ENCODE data around the gene RNF114.
"Not testable (repeated sequence)": the region's sequence is repeated elsewhere in the genome, so short reads cannot be mapped to it uniquely, and the experiment has no call there.

RNF114 gene, protein sequence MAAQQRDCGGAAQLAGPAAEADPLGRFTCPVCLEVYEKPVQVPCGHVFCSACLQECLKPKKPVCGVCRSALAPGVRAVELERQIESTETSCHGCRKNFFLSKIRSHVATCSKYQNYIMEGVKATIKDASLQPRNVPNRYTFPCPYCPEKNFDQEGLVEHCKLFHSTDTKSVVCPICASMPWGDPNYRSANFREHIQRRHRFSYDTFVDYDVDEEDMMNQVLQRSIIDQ

DNA sequence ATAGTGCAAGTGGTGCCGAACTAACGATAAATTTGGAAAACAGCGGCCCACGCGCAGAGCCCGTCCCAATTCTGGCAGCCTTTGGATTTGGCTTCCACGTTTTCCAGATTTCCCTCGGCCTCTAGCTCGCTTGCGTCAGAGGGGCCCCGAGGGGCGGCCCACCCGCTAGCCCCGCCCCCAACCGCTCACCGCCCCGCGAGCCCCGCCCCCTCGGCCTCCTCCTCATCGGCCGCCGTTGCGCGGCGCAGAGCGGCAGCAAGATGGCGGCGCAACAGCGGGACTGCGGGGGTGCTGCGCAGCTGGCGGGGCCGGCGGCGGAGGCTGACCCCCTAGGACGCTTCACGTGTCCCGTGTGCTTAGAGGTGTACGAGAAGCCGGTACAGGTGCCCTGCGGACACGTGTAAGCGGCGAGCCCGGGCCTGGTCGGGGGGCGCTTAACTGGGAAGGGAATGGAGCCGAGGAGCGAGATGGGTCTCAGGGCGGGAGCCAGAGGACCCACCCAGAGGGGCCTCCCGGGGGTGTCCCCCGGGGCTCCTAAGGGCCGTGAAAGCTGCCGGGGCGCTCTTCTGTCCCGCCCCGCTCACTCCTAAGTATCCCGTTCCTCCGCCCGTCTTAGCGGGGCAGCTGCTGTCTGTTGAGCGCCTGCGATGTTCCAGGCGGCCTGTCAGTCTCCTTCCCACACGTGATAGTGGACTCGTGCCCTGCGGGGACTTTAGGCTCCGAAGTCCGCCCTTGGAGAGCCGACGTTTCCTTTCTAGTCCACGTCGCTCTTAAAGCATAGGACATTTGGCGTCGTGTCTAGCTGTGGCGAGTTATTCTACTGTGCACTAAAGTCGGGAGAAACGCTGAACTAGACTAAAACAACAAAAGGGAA lies at the start of gene RNF114:
Gene RNF114 (plus strand): TSS at position 245 of the 874 bp plus-strand sequence. CDS start 16 bp downstream, at position 261.
- DNase-seq: peak; percentile 91

DNA sequence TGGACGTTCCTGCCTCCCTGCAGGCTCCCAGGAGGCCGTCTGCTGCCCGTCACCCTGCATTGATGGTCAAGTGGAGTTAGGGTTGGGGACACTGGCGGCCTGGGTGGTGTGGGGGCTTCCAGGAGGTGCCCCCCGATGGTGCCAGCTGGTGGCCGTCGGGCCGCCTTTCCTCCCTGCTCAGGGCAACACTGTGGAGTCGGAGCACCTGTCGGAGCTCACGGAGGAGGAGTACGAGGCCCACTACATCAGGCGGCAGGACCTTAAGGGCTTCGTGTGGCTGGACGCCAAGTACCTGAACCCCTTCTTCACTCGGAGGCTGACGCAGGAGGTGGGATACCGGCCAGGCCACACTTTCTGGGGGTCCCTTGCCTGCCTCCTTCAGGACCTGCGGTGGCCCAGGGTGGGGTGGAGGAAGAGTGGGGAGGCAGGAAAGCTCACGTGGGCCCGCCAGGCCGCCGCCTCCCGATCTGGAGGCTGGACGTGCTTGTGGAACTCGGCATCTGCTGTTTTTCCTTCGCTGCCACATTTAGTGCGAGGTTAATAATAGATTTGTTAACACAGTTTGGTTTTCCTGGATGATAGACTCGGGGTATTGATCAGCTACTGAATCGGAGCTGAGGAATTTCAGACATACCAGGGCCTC lies 49.5 kb upstream of the RNF114 start:
- DNase-seq: no peak

DNA sequence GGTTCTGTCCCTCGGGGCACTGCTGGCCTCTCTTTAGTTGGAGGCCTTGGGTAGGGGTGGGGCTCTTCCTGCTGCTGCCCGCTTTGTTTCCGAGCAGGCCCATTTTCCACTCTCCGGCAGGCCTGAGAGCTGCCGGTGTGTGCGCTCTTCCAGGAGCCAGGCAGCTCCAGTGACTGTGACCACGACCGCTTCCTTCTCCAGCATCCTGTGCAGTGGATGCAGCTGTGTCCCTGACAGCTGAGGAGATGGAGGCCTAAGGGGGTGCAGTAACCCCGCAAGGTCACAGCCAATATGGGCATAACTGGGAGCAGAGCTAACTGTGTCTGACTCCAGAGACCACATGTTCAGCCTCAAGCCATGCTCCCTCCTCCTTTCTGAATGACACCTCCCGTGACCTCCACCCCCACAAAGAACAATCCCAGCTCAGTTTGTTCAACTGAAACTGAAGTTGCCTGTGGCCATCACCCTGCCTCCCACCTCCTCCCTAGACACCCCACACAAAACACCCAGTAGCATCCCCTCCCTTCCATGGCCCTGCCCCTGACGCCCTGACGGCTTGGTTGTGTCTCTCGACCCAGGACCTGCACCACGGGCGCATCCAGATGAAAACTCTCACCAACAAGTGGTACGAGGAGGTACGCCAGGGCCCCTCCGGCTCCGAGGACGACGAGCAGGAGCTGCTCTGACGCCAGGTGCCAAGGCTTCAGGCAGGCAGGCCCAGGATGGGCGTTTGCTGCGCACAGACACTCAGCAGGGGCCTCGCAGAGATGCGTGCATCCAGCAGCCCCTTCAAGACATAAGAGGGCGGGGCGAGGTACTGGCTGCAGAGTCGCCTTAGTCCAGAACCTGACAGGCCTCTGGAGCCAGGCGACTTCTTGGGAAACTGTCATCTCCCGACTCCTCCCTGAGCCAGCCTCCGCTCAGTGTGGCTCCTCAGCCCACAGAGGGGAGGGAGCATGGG lies 48.7 kb upstream of the RNF114 start:
- no peak for DNase-seq

DNA sequence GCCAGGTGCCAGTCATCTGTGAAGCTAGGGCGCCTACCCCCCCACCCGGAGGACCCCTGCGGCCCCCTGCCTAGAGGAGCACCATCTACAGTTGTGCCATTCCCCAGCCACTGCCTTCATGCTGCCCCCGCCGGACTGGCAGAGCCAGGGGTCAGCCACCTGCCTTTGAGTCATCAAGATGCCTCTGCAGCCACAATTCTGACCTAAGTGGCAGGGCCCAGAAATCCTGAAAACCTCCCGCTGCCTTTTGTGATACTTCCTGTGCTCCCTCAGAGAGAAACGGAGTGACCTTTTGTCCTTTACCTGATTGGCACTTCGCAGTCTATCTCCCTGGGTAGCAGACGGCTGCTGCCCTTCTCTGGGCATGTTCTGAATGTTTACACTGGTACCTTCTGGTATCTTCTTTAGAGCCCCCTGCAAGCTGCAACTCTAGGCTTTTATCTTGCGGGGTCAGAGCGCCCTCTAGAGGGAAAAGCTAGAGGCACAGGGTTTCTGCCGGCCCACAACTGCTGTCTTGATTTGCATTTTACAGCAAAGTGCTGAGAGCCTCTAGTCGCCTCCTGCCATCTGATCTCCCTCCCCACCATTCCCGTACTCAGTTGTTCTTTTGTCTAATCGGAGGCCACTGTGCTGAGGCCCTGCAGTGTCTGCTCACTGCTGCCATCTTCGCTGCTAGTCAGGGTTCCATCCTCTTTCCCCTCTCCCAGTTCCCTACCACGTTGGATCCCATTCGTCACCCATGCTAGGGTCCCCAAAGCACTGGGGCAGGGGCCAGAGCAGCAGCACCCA lies 47.8 kb upstream of the RNF114 start:
- no peak for DNase-seq

DNA sequence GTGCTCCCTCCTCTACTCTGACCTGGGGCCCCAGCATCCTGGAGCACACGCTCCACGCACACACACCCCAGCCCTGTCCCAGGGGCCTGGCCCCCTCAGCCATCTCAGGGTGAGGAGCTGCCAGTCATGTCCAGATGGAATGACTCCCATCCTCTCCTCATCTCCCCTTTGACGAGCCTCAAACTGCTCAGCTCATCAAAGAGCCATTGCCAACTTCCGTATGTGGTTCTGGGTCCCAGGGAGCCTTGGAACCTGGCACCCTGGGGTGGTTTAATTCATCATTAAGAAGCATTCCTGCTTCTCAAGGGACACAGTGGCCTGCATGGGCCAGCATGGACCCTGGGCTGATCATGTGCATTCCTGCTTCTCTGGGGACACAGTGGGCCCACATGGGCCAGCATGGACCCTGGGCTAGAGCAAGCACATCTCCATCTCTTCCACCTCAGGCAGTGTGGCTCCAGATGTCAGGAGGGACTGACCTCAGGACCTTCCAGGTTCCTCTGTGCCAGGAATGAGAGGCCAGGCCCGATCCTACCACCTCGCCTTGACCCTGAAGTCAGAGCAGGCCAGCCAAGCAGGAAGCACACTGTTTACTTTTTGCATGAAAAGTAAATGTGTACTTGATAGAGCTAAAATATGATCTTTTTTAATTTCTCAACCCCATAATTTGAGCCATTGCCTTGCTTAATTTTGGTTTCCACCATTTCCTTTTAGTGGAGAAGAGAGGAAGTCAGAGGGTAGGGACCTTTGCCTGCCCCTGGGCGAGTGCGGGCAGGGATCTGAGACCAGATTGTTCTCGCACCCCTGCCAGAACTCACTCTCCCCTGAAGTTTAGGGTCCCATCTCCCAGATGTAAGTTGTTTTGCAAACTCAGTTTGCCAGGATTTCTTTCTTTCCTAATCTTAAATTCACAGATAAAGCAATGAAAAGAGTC lies 46.9 kb upstream of the RNF114 start:
- DNase-seq: no peak

DNA sequence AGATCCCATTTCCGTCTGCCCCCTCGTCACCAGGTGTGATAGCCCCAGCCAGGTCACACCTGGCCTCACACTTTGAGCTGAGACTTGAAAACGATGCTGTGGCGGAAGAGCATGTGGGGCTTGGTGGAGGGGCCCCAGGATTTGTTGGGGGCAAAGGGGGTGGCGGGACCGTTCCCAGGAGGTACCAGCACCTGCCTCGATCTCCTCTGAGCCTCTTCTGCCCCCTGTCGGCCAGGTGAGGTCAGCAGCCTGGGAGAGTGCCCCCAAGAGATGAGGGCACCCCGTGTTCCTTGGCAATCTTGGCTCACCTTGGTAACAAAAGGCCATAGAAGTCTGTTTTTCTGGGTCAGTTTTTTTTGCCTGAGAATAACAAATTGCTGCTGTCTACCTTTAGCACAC lies 46.3 kb upstream of the RNF114 start:
- no peak for DNase-seq

DNA sequence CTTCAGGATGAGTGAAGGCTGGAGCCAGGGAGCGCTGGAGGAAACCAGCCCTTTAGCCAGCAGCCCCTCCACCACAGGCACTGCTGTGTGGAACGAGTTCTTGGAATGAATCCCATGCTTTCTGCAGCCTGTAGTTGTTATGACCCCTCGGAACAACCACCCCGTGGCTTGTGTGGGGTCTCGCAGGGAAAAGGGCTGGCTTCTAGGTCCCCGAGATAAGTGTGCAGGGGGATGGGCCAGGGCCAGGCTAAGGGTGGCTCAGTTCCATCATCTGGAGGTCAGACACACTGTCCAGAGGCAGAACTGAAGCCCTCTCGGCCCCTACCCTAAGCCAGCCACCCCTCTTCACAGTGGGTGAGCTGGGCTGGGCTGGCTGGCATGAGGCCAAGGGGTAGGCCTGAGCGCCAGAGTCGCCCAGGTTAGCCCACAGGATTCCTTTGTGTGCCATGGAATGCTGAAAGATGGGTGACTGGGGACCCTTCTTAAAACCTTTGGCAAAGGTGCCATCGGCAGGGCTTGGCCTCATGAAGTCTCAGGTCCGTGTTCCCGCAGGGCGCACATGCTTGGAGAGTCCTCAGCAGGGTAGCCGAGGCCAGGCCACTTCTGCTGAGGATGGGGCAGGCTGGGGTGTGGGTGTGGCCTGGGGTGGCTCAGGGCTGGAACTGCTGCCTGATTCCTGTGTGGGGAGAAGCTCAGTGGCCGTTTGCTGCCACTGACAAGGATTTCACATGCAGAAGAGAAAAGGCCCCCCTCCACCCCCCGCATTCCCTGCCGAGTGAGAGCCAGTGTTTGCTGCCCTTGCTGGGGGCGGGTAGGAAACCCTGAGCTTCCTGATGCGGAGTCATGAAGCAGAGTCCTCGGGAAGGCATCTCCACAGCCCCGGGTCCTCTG lies 45.5 kb upstream of the RNF114 start:
- no peak for DNase-seq

DNA sequence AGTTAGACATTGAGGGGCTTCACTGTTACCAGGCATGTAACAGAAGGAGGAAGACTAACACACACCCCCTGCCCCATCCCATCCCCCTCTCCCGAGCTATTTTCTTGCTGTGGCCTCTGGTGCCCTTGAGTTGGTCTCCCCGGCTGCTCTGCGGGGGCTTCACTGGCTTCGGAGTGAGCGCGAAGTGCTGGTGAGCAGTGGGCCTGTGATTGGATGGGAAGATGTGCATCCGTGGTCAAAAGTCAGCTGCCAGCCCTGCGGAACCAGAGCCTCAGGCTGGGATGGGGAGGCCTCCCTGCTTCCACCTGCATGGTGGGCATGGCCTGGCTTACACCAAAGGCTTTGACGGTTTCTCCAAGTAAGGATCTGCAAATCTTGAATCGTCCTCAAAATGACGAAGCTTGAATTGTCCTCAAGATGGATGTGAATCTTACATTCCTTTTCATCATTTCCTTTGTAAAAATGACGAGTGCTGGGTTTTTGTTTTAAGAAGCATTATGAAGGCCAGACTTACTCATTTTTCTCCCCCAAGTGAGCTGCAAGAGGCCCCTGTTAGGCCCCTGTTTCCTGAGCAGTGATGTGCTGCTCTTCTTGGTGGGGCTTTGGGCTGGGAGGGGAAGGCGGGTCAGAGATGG lies 44.6 kb upstream of the RNF114 start:
- no peak for DNase-seq

DNA sequence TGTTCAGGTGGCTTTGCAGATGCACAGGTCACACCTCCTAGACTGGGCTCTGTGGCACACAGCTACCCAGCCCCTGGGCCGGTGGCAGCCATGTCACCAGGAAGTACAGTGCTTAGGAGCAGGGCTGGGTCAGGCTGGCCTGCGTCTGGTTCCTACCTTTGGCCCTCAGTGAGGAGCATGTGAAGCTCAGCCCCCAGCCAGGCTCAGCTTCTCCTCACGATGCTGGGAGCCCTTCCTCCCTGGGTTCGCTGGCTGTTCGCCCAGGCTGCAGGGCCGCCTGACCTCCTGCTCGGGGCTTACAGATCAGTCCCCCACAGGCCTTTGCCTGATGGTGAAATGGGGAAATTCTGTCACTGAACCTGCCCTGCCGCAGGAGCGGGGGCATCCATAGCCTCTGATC lies 43.9 kb upstream of the RNF114 start:
- DNase-seq: no peak

DNA sequence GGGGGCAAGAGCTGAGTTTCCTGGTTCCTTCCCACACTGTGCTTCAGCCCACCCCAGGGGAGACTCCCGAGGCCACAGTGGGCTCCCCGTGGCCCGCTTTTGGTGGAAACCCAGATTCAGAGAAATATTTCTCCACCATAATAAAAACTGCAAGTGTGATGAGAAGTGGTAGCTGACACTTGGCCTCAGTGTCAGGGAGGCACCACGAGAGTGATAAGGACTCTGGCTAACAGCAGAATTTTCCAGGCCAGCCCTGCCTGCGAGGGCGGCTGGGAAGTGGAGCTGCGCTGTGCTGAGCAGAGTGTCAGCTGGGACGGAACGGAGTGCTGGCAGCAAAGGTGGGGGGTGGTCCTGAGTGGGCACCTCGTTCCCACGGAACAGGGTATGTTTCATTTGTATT lies 43.4 kb upstream of the RNF114 start:
- DNase-seq: no peak

DNA sequence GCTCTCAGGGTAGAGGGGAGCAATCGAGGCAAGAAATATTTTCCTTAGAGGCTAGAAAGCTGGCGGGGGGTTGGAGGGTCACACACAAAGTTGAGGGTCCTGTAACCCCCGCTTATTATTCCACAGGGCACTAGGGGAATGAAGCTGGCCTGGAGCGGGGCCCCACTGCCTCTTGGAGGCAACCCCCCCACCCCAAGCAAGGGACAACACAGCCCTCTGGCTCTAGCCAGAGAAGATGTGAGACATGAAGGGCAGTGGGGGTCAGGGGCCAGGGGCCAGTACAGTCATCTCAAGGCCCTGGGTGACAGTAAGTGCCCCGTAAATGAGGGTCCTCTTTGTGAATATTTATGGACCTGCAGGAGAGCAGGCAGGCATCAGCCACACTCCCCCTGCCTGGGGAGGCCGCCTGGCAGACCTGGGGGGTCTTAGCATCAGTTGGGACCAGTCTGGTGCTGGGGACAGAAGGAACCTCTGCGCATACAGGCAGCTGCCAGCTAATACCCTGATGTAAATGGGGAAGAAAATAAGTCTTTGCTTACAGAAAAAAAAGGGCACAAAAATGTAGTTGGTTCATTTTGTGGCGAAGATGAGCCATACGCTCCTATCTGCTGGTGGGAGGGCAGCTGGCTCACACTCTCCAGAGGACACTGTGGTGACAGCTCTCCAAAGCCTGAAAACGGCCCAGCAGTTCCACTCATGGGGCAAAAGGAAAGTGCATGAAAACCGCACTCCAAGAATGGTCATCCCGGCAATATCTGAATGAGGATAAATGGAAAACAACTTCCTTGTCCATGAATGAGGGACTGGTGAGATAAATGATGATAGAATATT lies 42.7 kb upstream of the RNF114 start:
- DNase-seq: no peak

DNA sequence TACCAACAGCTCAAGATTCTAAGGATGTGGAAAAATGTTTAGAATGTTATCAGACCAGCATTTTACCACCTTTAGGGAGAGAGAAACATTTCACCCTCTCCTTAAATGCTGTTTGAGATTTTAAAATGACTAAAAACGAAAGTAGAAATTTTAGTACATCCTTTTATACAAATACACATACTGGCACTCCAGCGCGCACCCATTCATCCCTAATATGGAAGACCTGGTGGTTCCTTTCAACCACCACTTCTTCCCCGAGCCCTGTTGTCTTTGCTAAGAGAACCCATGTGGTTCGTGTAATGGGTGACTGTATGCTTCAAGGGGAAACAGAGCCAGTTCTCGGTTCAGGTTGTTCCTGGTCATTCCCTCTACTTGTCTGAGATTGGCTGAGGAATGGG lies 42.1 kb upstream of the RNF114 start:
- DNase-seq: no peak

DNA sequence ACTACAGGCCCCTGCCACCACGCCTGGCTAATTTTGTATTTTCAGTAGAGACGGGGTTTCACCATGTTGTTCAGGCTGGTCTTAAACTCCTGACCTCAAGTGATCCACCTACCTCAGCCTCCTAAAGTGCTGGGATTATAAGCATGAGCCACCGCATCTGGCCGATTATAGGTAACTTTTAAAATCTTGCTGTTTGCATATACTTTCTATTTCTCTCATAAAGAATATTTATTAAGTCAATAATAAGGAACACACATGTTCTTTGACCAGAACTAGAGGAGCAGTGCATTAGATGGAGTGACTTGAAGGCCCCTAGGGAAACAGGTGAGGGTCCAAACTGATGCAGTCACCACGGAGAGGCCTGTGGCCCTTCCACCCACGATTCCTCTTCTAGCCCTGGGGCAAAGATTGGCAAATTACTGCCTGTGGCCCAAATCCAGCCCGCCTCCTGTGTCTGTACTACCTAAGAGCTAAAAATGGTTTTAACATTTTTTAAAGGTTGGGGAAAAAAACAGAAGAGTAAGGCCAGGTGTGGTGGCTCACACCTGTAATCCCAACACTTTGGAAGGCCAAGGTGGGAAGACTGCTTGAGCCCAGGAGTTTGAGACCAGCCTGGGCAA lies 40.6 kb upstream of the RNF114 start:
- DNase-seq: not testable (repeated sequence)

DNA sequence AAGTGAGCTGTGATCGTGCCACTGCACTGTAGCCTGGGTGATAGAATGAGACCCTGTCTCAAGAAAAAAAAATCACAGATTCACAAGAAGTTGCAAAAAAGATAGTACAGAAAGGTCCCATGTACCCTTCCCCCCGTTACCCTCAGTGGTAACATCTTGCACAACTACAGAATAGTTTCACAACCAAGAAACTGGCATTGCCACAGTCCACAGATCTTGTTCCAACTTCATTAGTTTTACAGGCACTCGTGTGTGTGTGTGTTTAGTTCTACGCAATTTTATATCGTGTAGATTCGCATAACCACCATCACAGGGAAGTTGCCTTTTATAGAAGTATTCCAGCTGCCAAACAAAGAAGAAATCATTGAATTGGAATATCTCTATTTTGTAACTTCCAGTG lies 40.0 kb upstream of the RNF114 start:
- DNase-seq: no peak

DNA sequence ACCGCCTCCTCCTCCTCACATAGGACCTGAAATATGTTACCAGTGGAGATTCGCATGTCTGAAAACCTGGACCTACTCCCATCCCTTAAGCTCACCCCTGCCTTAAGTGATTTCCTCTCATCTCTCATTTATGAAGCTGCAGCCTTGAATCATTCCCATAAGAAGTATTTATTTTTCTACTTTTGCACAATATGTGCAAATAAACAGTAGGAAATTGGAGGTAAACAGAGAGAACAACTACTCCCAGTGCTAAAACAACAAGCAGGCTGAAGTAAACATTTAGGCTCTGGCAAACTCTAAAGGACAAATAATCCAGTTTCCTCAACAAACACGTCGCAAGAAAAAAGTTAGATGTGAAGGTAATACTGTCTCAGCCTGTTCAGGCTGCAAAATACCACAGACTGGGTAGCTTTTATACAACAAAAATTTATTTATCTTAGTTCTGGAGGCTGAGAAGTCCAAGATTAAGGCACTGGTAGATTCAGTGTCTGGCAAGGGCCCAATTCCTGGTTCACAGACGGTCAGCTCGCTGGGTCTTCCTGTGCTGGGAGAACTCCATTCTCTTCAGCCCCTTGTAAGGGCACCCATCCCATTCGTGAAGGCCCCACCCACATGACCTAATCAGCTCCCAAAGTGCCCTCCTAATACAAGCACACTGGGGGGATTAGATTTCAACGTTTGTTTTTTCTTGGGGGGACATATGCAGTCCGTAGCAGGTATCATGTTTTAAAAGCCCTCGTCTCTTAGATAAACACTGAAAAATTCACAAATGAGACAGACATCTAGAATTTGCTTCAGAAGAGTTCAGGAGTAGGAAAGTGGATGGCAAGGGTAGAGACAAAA lies 36.4 kb upstream of the RNF114 start:
- DNase-seq: no peak

DNA sequence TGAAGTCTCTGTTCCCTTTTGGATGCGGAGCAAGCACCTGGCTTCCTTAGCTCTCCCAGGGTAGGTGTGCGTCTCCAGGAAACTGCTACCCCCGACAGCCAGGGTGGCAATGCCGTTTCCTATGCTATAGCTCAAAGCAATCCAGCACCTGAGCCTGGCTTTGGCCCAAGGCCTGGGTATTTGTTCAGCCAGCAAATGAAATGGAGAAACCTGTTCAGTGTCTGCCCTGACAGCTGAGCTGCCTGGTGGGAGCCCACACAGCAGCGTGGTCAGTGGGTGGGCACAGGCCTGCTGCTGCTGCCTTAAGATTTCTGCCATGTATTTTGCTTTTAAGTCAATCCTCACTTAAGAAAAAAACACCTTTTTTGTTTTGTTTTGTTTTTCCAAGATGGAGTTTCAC lies 34.6 kb upstream of the RNF114 start:
- DNase-seq: no peak

All from NCI-H1417 treated with DMSO at 0.1 percent for 48 hours (cell line).